MM.1S (cell line): ENCODE results near the gene FAAP100.

Source experiments
- DNase-seq: peaks from one replicate; pipeline ENCODE4 v3.0.0-alpha.2; 2015
- H2AFZ ChIP-seq: fragments of 300-600 bp; sonication (generic); 2 replicates; pipeline ENCODE4 v1.6.0; 2016; ENCODE audit warnings: antibody characterized with exemption, low read length
- H3F3A ChIP-seq: fragments of 300-600 bp; sonication (generic); 2 replicates; pipeline ENCODE4 v1.6.1; 2016; ENCODE audit warnings: mild to moderate bottlenecking, antibody characterized with exemption, low read length, moderate library complexity, mixed read lengths; ENCODE audit not compliant: insufficient read depth
- H3K27ac ChIP-seq: fragments of 300-600 bp; sonication (generic); 2 replicates; pipeline ENCODE4 v1.5.1; 2016; ENCODE audit warnings: mild to moderate bottlenecking, low read length
- H3K27me3 ChIP-seq: fragments of 300-600 bp; sonication (generic); replicated peaks from 2 replicates; pipeline ENCODE4 v1.6.0; 2016; ENCODE audit warnings: low read length; ENCODE audit not compliant: insufficient read depth
- H3K36me3 ChIP-seq: fragments of 300-600 bp; sonication (generic); replicated peaks from 2 replicates; pipeline ENCODE4 v1.6.1; 2016; ENCODE audit warnings: mild to moderate bottlenecking, low read length, mixed read lengths; ENCODE audit not compliant: insufficient read depth
- H3K4me1 ChIP-seq: fragments of 300-600 bp; sonication (generic); 2 replicates; pipeline ENCODE4 v1.6.1; 2016; ENCODE audit warnings: low read length, mixed read lengths
- H3K4me2 ChIP-seq: fragments of 300-600 bp; sonication (generic); 2 replicates; pipeline ENCODE4 v1.6.0; 2016; ENCODE audit warnings: low read depth, low read length
- H3K4me3 ChIP-seq: fragments of 300-600 bp; sonication (generic); 2 replicates; pipeline ENCODE4 v1.5.1; 2016; ENCODE audit warnings: low read length, mixed read lengths
- H3K79me2 ChIP-seq: fragments of 300-600 bp; sonication (generic); 2 replicates; pipeline ENCODE4 v1.6.1; 2016; ENCODE audit warnings: mixed run types, low read length, mixed read lengths
- H3K9ac ChIP-seq: fragments of 300-600 bp; sonication (generic); 2 replicates; pipeline ENCODE4 v1.6.1; 2016; ENCODE audit warnings: low read length, mixed read lengths
- H3K9me2 ChIP-seq: fragments of 300-600 bp; sonication (generic); replicated peaks from 2 replicates; pipeline ENCODE4 v1.6.1; 2016; ENCODE audit warnings: mild to moderate bottlenecking, low read length, mixed read lengths; ENCODE audit not compliant: insufficient read depth
- H3K9me3 ChIP-seq: fragments of 300-600 bp; sonication (generic); replicated peaks from 2 replicates; pipeline ENCODE4 v1.6.1; 2016; ENCODE audit warnings: mild to moderate bottlenecking, low read length, mixed read lengths; ENCODE audit not compliant: insufficient read depth
- H4K20me1 ChIP-seq: fragments of 300-600 bp; sonication (generic); 2 replicates; pipeline ENCODE4 v1.6.1; 2016; ENCODE audit warnings: mild to moderate bottlenecking, low read length, moderate library complexity, mixed read lengths; ENCODE audit not compliant: insufficient read depth
- CTCF ChIP-seq: fragments of 300-600 bp; sonication (generic); IDR thresholded peaks from 2 replicates; pipeline ENCODE4 v1.5.1; 2016; ENCODE audit warnings: antibody characterized with exemption, low read length, mixed read lengths
- EZH2 ChIP-seq: fragments of 300-600 bp; sonication (generic); optimal IDR thresholded peaks from 2 replicates; pipeline ENCODE3; 2017; ENCODE audit warnings: low read depth, mild to moderate bottlenecking, antibody characterized with exemption, low read length, mixed read lengths
- EZH2phosphoT487 ChIP-seq: fragments of 300-600 bp; sonication (generic); IDR thresholded peaks from 2 replicates; pipeline ENCODE4 v1.6.1; 2018; ENCODE audit warnings: antibody characterized with exemption, low read length

FAAP100 gene

DNA sequence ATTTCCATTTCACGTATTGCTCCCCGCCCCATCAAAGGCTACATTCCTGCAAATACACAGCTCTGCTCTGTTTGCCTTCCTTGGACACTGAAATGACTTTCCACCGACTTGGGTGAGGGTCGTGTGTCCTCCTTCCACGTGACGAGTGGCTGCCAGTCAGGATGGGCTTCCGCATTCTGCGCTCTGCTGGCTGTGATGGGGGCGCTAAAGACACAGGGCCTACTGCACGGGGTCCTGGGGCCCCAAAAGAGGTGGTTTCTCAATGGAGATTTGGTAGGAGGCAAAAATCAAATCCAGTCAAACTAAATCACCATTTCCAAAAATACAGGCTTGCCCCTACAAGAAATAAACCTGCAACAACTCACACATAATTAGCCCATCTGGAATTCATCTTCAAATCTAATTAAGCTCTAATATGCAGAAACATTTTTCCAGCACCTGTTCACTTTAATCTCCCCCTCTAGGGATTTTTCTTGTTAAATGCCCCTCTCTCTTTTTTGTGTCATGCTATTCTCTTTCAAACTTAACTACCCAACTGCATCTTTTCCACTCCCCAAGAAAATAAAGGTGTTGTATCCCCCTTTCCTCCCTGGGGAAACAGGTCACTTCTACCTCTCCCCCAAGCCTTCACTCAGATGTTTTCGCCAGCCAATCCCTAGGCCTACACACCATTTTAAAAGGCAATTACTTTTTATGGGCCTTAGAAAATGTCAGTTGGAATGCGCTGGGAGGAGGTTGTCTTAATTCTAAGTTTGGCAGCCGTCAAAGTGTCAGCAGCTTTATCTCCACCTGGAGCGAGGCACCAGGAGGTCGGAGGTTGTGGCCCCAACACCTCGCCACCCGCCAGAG is 21.9 kb upstream of the FAAP100 start:
- Histone ChIP-seq H3K4me3 (no peak overlapping the region), H2AFZ (no peak overlapping the region), H3K27ac (no peak overlapping the region), H3K9ac (no peak overlapping the region), H3K4me1 (no peaks in the 10 kb centered on the region), H3K79me2 (peaks cover 32% of the 10 kb centered on the region), H3K27me3 (no peaks in the 10 kb centered on the region), H4K20me1 (no peaks in the 10 kb centered on the region), H3F3A (no peaks in the 10 kb centered on the region), H3K9me3 (no peaks in the 10 kb centered on the region), H3K36me3 (0 out of 2 replicates have a peak, but pooled peaks cover 5% of the 10 kb centered on the region), H3K9me2 (no peaks in the 10 kb centered on the region), H3K4me2 (no peak overlapping the region)
- no peak for DNase-seq
- TF ChIP-seq CTCF = no peak
- no peak for TF ChIP-seq EZH2phosphoT487
- TF ChIP-seq EZH2 = no peak

- DNase-seq = no peak
These were observed 20.5 kb upstream of the FAAP100 start for GRCh38 chr17:81572563-81573168.

DNA sequence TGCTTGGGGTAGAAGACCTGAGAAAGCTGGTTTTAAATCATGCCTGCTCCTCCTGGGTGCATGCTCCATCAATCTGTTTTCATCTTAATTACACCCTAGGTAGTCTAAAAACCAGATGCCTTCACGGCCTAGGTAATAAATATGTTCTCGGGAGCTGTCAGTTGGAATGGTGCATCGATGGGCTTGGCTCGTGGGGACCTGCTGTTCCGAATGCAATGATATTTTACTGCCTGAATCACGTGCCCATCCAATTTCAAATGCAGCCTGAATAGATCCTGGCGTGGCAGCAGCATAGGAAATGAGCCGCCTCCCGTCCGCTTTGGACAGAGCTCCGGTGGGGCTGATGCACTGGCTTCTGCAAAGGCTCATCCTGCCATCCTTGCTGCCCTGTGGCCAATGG is 18.8 kb upstream of the FAAP100 start:
- Histone ChIP-seq H2AFZ (no peak overlapping the region), H3K4me2 (no peak overlapping the region), H3F3A (no peaks in the 10 kb centered on the region), H3K4me1 (no peaks in the 10 kb centered on the region), H4K20me1 (no peaks in the 10 kb centered on the region), H3K9me3 (no peaks in the 10 kb centered on the region), H3K9me2 (no peaks in the 10 kb centered on the region), H3K4me3 (no peak overlapping the region), H3K79me2 (peaks cover 19% of the 10 kb centered on the region), H3K9ac (no peak overlapping the region), H3K27ac (no peak overlapping the region), H3K27me3 (no peaks in the 10 kb centered on the region), H3K36me3 (peaks cover 5% of the 10 kb centered on the region)
- TF ChIP-seq EZH2 (no peak), CTCF (no peak), EZH2phosphoT487 (no peak)
- DNase-seq = no peak

More at GRCh38 chr17:81572563-81573168, 20.5 kb upstream of the FAAP100 start:
- Histone ChIP-seq H3K9me3 (no peaks in the 10 kb centered on the region), H4K20me1 (no peaks in the 10 kb centered on the region), H3K27me3 (no peaks in the 10 kb centered on the region), H3K27ac (no peak overlapping the region), H3K9ac (no peak overlapping the region), H3K79me2 (peaks cover 30% of the 10 kb centered on the region), H3F3A (no peaks in the 10 kb centered on the region), H3K36me3 (peaks cover 5% of the 10 kb centered on the region; the same call in 1 of the 2 replicates), H2AFZ (no peak overlapping the region), H3K4me1 (no peaks in the 10 kb centered on the region), H3K9me2 (no peaks in the 10 kb centered on the region), H3K4me3 (no peak overlapping the region), H3K4me2 (no peak overlapping the region)
- no peak for TF ChIP-seq EZH2
- no peak for TF ChIP-seq EZH2phosphoT487
- no peak for TF ChIP-seq CTCF
